Subcutaneous abdominal adipose tissue (tissue), 5 donors: ENCODE measurements around the gene PNP.

ENCODE experiments used
- H3K27ac ChIP-seq: one replicate; pipeline ENCODE4 v1.7.0; 2013; ENCODE audit warnings: low read depth, mild to moderate bottlenecking, inconsistent platforms, low read length, moderate library complexity
- H3K27me3 ChIP-seq, 5 donors: one replicate each; pipeline ENCODE4 v1.7.0; 2013; ENCODE audit warnings: low read length in 5 of 5, inconsistent platforms in 1 of 5; ENCODE audit not compliant: control insufficient read depth in 5 of 5, insufficient read depth in 4 of 5
- H3K36me3 ChIP-seq, 5 donors: one replicate each; pipeline ENCODE4 v1.7.0; 2013; ENCODE audit warnings: low read length in 5 of 5; ENCODE audit not compliant: control insufficient read depth in 5 of 5, insufficient read depth in 5 of 5
- H3K4me1 ChIP-seq, 5 donors: one replicate each; pipeline ENCODE4 v1.7.0; 2013; ENCODE audit warnings: low read length in 5 of 5, mild to moderate bottlenecking in 3 of 5, moderate library complexity in 1 of 5; ENCODE audit not compliant: control insufficient read depth in 5 of 5, insufficient read depth in 5 of 5
- H3K4me3 ChIP-seq, 5 donors: one replicate each; pipeline ENCODE4 v1.7.0; 2013; ENCODE audit warnings: low read length in 5 of 5, low read depth in 1 of 5
- H3K9ac ChIP-seq, 5 donors: one replicate each; pipeline ENCODE4 v1.7.0; 2013; ENCODE audit warnings: low read length in 5 of 5, mild to moderate bottlenecking in 4 of 5, moderate library complexity in 3 of 5
- H3K9me3 ChIP-seq, 5 donors: one replicate each; pipeline ENCODE4 v1.7.0; 2013; ENCODE audit warnings: low read length in 5 of 5; ENCODE audit not compliant: control insufficient read depth in 5 of 5
- donor health status: healthy.
- donor health status: healthy.
- donor health status: healthy.
- donor health status: healthy.
- donor health status: healthy.

PNP gene

GRCh38 chr14:20469890-20470602, 840 bp downstream of the PNP start:
- H3K27me3 ChIP-seq, result no peaks in the 10 kb centered on the region
- H3K9me3 ChIP-seq, result no peaks in the 10 kb centered on the region
- H3K4me1 ChIP-seq, result peaks cover 6 to 31% (median 20%) of the 10 kb centered on the region in 5 donors
- H3K4me3 ChIP-seq, result peak overlapping the region; percentile 88 to 98 (median 94)
- peak overlapping the region; percentile 81 to 96 (median 85) for H3K9ac ChIP-seq
- peaks cover 0 to 29% (median 17%) of the 10 kb centered on the region in 5 donors for H3K36me3 ChIP-seq
- H3K27ac ChIP-seq, result peak overlapping the region; percentile 95

- Histone ChIP-seq H3K9ac (peak overlapping the region; percentile 11 to 96 (median 85)), H3K27ac (peak overlapping the region; percentile 95), H3K27me3 (no peaks in the 10 kb centered on the region), H3K4me3 (peak overlapping the region; percentile 88 to 98 (median 94)), H3K4me1 (peaks cover 6 to 31% (median 20%) of the 10 kb centered on the region in 5 donors), H3K36me3 (peaks cover 0 to 34% (median 19%) of the 10 kb centered on the region in 5 donors), H3K9me3 (no peaks in the 10 kb centered on the region)
These were observed 1.3 kb downstream of the PNP start for GRCh38 chr14:20470603-20470901.

- Histone ChIP-seq H3K27me3 (no peaks in the 10 kb centered on the region), H3K4me3 (no peak overlapping the region), H3K27ac (no peak overlapping the region), H3K36me3 (peaks cover 5 to 55% (median 30%) of the 10 kb centered on the region in 5 donors), H3K9ac (no peak overlapping the region), H3K9me3 (no peaks in the 10 kb centered on the region), H3K4me1 (peaks cover 6 to 46% (median 34%) of the 10 kb centered on the region in 5 donors)
These were observed 3.4 kb downstream of the PNP start for GRCh38 chr14:20472536-20473169.

GRCh38 chr14:20476776-20477175, 7.6 kb downstream of the PNP start:
- peaks cover 5 to 64% (median 30%) of the 10 kb centered on the region in 5 donors for H3K36me3 ChIP-seq
- no peaks in the 10 kb centered on the region for H3K27me3 ChIP-seq
- H3K4me1 ChIP-seq, result peaks cover 0 to 22% (median 19%) of the 10 kb centered on the region in 5 donors
- H3K4me3 ChIP-seq, result peak overlapping the region in 1 of 5 donors; percentile 17
- peak overlapping the region in 1 of 5 donors; percentile 30 for H3K9ac ChIP-seq
- no peaks in the 10 kb centered on the region for H3K9me3 ChIP-seq
- peak overlapping the region; percentile 31 for H3K27ac ChIP-seq

GRCh38 chr14:20477211-20477876, 8.1 kb downstream of the PNP start:
- Histone ChIP-seq H3K9me3 (no peaks in the 10 kb centered on the region), H3K4me1 (peaks cover 0 to 21% (median 19%) of the 10 kb centered on the region in 5 donors), H3K4me3 (peak overlapping the region in 1 of 5 donors; percentile 17), H3K27ac (peak overlapping the region; percentile 31), H3K27me3 (no peaks in the 10 kb centered on the region), H3K9ac (no peak overlapping the region), H3K36me3 (peaks cover 5 to 60% (median 30%) of the 10 kb centered on the region in 5 donors)

GRCh38 chr14:20478894-20479293, 9.7 kb downstream of the PNP start:
- H3K9ac ChIP-seq, result no peak overlapping the region

GRCh38 chr14:20482382-20482781, 13.2 kb downstream of the PNP start:
- Histone ChIP-seq H3K27ac (no peak overlapping the region), H3K36me3 (peaks cover 0 to 11% (median 3%) of the 10 kb centered on the region in 5 donors), H3K4me3 (no peak overlapping the region), H3K27me3 (no peaks in the 10 kb centered on the region), H3K9me3 (no peaks in the 10 kb centered on the region), H3K4me1 (peaks cover 0 to 13% (median 8%) of the 10 kb centered on the region in 5 donors), H3K9ac (no peak overlapping the region)

More at GRCh38 chr14:20478894-20479293, 9.7 kb downstream of the PNP start:
- Histone ChIP-seq H3K4me1 (peaks cover 0 to 21% (median 19%) of the 10 kb centered on the region in 5 donors), H3K9me3 (no peaks in the 10 kb centered on the region), H3K36me3 (peaks cover 5 to 46% (median 28%) of the 10 kb centered on the region in 5 donors), H3K4me3 (no peak overlapping the region), H3K27me3 (no peaks in the 10 kb centered on the region), H3K27ac (no peak overlapping the region)

- Histone ChIP-seq H3K4me1 (peaks cover 0 to 24% (median 4%) of the 10 kb centered on the region in 5 donors), H3K4me3 (no peak overlapping the region), H3K27ac (no peak overlapping the region), H3K9me3 (no peaks in the 10 kb centered on the region), H3K9ac (no peak overlapping the region), H3K27me3 (no peaks in the 10 kb centered on the region), H3K36me3 (no peaks in the 10 kb centered on the region)
These were observed 16.7 kb downstream of the PNP start for GRCh38 chr14:20485900-20486299.

GRCh38 chr14:20486684-20487395, 17.6 kb downstream of the PNP start:
- Histone ChIP-seq H3K4me1 (peaks cover 0 to 24% (median 4%) of the 10 kb centered on the region in 5 donors), H3K27me3 (no peaks in the 10 kb centered on the region), H3K9ac (no peak overlapping the region), H3K27ac (no peak overlapping the region), H3K9me3 (no peaks in the 10 kb centered on the region), H3K36me3 (no peaks in the 10 kb centered on the region), H3K4me3 (no peak overlapping the region)
